ENCODE data around the gene GABARAPL1. TPM values are rescaled to one million over a fixed set of nuclear protein-coding genes. Genes with fewer than 3 reads are reported as not detected.

The GABARAPL1 gene
- total and polyA plus RNA-seq, 8 donors: 28.4 to 133 (median 100) TPM

DNA sequence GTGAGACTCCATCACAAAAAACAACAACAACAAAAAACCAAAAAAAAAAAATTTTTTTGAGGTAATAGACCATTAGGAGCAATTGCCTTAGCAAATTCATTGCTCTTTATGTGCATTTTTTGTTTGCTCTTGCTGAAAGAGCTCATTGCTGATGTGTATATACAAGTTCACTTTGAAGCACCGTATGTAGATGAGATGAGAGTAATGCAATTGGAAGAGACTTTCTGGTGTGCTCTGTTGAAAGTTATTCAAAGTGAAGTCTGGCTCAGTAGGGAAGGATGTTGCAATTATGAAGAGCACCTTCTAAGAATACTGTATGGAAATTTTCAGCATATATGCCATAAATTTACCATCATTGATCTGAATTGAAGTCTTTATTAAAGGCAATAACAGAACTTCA is 48.2 kb downstream of the GABARAPL1 start:
- Histone ChIP-seq H3K4me1 (no peaks in the 10 kb centered on the region), H3K27me3 (no peaks in the 10 kb centered on the region), H3K36me3 (no peaks in the 10 kb centered on the region), H3K27ac (no peak overlapping the region), H3K9me3 (peaks cover 0 to 11% (median under 1%) of the 10 kb centered on the region in 4 donors), H3K4me3 (no peak overlapping the region)
- 0 to 94% (median 0%) methylated on average over 1 of the region's 1 CpG for WGBS, 5 donors
- no peak for DNase-seq
- intact Hi-C loops (cut with DNase I; ENCODE audit: low total_unique reads): no loop called here
- no peak for TF ChIP-seq POLR2A (IDR thresholded peaks at IDR 0.05)
- TF ChIP-seq, protein P1, sequence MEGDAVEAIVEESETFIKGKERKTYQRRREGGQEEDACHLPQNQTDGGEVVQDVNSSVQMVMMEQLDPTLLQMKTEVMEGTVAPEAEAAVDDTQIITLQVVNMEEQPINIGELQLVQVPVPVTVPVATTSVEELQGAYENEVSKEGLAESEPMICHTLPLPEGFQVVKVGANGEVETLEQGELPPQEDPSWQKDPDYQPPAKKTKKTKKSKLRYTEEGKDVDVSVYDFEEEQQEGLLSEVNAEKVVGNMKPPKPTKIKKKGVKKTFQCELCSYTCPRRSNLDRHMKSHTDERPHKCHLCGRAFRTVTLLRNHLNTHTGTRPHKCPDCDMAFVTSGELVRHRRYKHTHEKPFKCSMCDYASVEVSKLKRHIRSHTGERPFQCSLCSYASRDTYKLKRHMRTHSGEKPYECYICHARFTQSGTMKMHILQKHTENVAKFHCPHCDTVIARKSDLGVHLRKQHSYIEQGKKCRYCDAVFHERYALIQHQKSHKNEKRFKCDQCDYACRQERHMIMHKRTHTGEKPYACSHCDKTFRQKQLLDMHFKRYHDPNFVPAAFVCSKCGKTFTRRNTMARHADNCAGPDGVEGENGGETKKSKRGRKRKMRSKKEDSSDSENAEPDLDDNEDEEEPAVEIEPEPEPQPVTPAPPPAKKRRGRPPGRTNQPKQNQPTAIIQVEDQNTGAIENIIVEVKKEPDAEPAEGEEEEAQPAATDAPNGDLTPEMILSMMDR (IDR thresholded peaks at IDR 0.05): no peak
- no peak for TF ChIP-seq EP300 (IDR thresholded peaks at IDR 0.05)
- TF ChIP-seq POLR2AphosphoS5 (IDR thresholded peaks at IDR 0.05): no peak

DNA sequence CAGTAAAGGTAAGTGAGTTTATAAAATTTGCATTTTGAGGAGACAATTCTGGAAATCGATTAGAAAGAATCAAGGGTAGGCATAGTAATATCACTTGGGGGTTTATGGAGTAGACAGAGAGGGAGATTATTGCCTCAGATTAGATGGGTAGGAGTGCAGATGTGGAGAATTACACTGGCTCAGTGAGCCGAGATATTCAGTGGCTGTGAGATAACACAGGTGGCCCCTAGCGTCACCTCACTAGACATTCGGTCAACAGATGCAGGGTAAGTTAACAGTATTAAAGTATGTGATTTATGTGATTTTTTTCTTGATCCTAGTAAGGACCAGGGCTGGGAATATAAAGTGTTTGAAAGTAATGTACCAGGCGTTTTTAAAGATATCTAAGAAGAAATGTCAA is 55.4 kb downstream of the GABARAPL1 start:
- no peaks in the 10 kb centered on the region for H3K9me3 ChIP-seq
- H3K4me1 ChIP-seq: no peaks in the 10 kb centered on the region
- peak in 1 of 2 donors; percentile 16 for DNase-seq
- no peaks in the 10 kb centered on the region for H3K27me3 ChIP-seq
- no peak overlapping the region for H3K4me3 ChIP-seq
- intact Hi-C loops (cut with DNase I; ENCODE audit: low total_unique reads): no loop called here
- H3K36me3 ChIP-seq: no peaks in the 10 kb centered on the region
- no peak overlapping the region for H3K27ac ChIP-seq
- TF ChIP-seq EP300 (IDR thresholded peaks at IDR 0.05): no peak
- TF ChIP-seq POLR2A (IDR thresholded peaks at IDR 0.05): no peak
- TF ChIP-seq, protein P1 (IDR thresholded peaks at IDR 0.05): no peak
- TF ChIP-seq POLR2AphosphoS5 (IDR thresholded peaks at IDR 0.05): no peak
- 46 to 58% (median 54%) methylated on average over 5 of the region's 5 CpGs for WGBS, 5 donors

DNA sequence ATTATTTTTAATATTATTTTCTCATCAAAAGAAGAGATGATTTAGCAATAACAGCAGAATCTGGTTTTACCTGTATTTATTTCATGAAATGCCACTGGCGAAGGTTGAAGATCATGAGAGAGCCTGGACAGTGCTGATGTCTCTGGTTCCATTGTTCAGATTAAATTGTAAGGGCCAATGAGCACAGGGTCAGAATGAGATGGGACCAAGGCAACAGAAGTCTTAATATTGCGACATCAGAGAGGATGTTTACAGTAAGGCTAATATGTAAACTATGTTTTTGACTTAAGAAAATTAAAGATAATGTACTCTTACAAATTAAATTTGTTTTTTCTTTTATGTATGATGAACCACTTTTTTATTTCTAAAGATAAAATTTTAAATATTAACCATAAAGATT is 59.8 kb downstream of the GABARAPL1 start:
- H3K36me3 ChIP-seq: no peaks in the 10 kb centered on the region
- TF ChIP-seq POLR2A (IDR thresholded peaks at IDR 0.05) (no peak), POLR2AphosphoS5 (IDR thresholded peaks at IDR 0.05) (no peak), EP300 (IDR thresholded peaks at IDR 0.05) (no peak)
- TF ChIP-seq, protein P1 (IDR thresholded peaks at IDR 0.05): no peak
- 75 to 86% (median 82%) methylated on average over 2 of the region's 2 CpGs for WGBS, 5 donors
- H3K4me1 ChIP-seq: peaks cover 0 to 6% (median 0%) of the 10 kb centered on the region in 4 donors
- intact Hi-C loops (cut with DNase I; ENCODE audit: low total_unique reads): no loop called here
- H3K9me3 ChIP-seq: no peaks in the 10 kb centered on the region
- H3K27me3 ChIP-seq: no peaks in the 10 kb centered on the region
- no peak overlapping the region for H3K4me3 ChIP-seq
- DNase-seq: no peak
- no peak overlapping the region for H3K27ac ChIP-seq

Other genes starting within 250 kb of the GABARAPL1 start
- gene CLEC12A, start 241.5 kb upstream of the GABARAPL1 start, total RNA-seq: 1 to 10 TPM in 1 of 5 donors, under 1 TPM in 1, not detected in 3; 0.43 to 1.1 TPM
- gene CLEC12A, start 241.5 kb upstream of the GABARAPL1 start, polyA plus RNA-seq: 1 to 10 TPM in 1 of 3 donors, under 1 TPM in 1, not detected in 1; 0.60 to 2.1 TPM
- under 1 TPM in 1 of 5 donors, not detected in 4; 0.92 TPM for gene CLEC1B, start 213.8 kb upstream of the GABARAPL1 start, total RNA-seq
- not detected for gene CLEC1B, start 213.8 kb upstream of the GABARAPL1 start, polyA plus RNA-seq
- under 1 TPM in 1 of 5 donors, not detected in 4; 0.37 TPM for gene CLEC12B, start 202.2 kb upstream of the GABARAPL1 start, total RNA-seq
- not detected for gene CLEC12B, start 202.2 kb upstream of the GABARAPL1 start, polyA plus RNA-seq
- gene CLEC9A, start 182.2 kb upstream of the GABARAPL1 start, total RNA-seq: 1 to 10 TPM in 1 of 5 donors, not detected in 4; 2.6 TPM
- under 1 TPM in 1 of 3 donors, not detected in 2; 0.20 TPM for gene CLEC9A, start 182.2 kb upstream of the GABARAPL1 start, polyA plus RNA-seq
- gene CLEC1A, start 113.9 kb upstream of the GABARAPL1 start, total RNA-seq: 1 to 10 TPM in 1 of 5 donors, under 1 TPM in 2, not detected in 2; 0.58 to 4.6 (median 0.87) TPM
- 1 to 10 TPM in 2 of 3 donors, under 1 TPM in 1; 0.46 to 3.4 (median 1.1) TPM for gene CLEC1A, start 113.9 kb upstream of the GABARAPL1 start, polyA plus RNA-seq
- 10 to 100 TPM in 2 of 5 donors, 1 to 10 TPM in 1, under 1 TPM in 1, not detected in 1; 0.87 to 20.1 (median 12.5) TPM for gene CLEC7A, start 82.7 kb upstream of the GABARAPL1 start, total RNA-seq
- gene CLEC7A, start 82.7 kb upstream of the GABARAPL1 start, polyA plus RNA-seq: 1 to 10 TPM; 1.9 to 4.2 (median 2.1) TPM
- 1 to 10 TPM in 2 of 5 donors, under 1 TPM in 1, not detected in 2; 0.55 to 4.5 (median 3.8) TPM for gene OLR1, start 40.7 kb upstream of the GABARAPL1 start, total RNA-seq
- 1 to 10 TPM in 2 of 3 donors, under 1 TPM in 1; 0.48 to 7.4 (median 5.7) TPM for gene OLR1, start 40.7 kb upstream of the GABARAPL1 start, polyA plus RNA-seq
- under 1 TPM in 2 of 5 donors, not detected in 3; 0.14 to 0.89 TPM for gene TMEM52B, start 33.8 kb upstream of the GABARAPL1 start, total RNA-seq
- gene TMEM52B, start 33.8 kb upstream of the GABARAPL1 start, polyA plus RNA-seq: 1 to 10 TPM in 1 of 3 donors, under 1 TPM in 1, not detected in 1; 0.31 to 1.4 TPM
- gene KLRD1, start 95.0 kb downstream of the GABARAPL1 start, total RNA-seq: 10 to 100 TPM in 1 of 5 donors, 1 to 10 TPM in 1, under 1 TPM in 2, not detected in 1; under 0.01 to 15.4 (median 1.4) TPM
- gene KLRD1, start 95.0 kb downstream of the GABARAPL1 start, polyA plus RNA-seq: 1 to 10 TPM in 1 of 3 donors, under 1 TPM in 2; 0.48 to 1.5 (median 0.50) TPM
- gene KLRK1, start 177.2 kb downstream of the GABARAPL1 start, total RNA-seq: 10 to 100 TPM in 2 of 5 donors, 1 to 10 TPM in 1, not detected in 2; 2.0 to 17.4 (median 12.9) TPM
- 1 to 10 TPM in 2 of 3 donors, under 1 TPM in 1; 0.50 to 2.4 (median 2.0) TPM for gene KLRK1, start 177.2 kb downstream of the GABARAPL1 start, polyA plus RNA-seq
- 1 to 10 TPM in 1 of 5 donors, not detected in 4; 1.3 TPM for gene KLRC4, start 196.9 kb downstream of the GABARAPL1 start, total RNA-seq
- gene KLRC4, start 196.9 kb downstream of the GABARAPL1 start, polyA plus RNA-seq: under 1 TPM in 1 of 3 donors, not detected in 2; 0.13 TPM
- 1 to 10 TPM in 2 of 5 donors, not detected in 3; 1.3 TPM for gene KLRC3, start 207.7 kb downstream of the GABARAPL1 start, total RNA-seq
- under 1 TPM in 1 of 3 donors, not detected in 2; 0.43 TPM for gene KLRC3, start 207.7 kb downstream of the GABARAPL1 start, polyA plus RNA-seq
- 10 to 100 TPM in 1 of 5 donors, 1 to 10 TPM in 1, not detected in 3; 1.8 to 10.4 TPM for gene KLRC2, start 223.1 kb downstream of the GABARAPL1 start, total RNA-seq
- gene KLRC2, start 223.1 kb downstream of the GABARAPL1 start, polyA plus RNA-seq: 1 to 10 TPM in 1 of 3 donors, under 1 TPM in 1, not detected in 1; 0.10 to 2.1 TPM
- gene KLRC1, start 240.5 kb downstream of the GABARAPL1 start, total RNA-seq: 10 to 100 TPM in 1 of 5 donors, 1 to 10 TPM in 3, not detected in 1; 1.2 to 11.3 (median 3.2) TPM
- 1 to 10 TPM in 1 of 3 donors, under 1 TPM in 2; 0.50 to 5.3 (median 0.58) TPM for gene KLRC1, start 240.5 kb downstream of the GABARAPL1 start, polyA plus RNA-seq

Data from stomach (tissue), 9 donors.